Putamen (tissue), 1 donor: Measurements from ENCODE around the gene SERPINF2.
"Not testable (repeated sequence)": the region's sequence is repeated elsewhere in the genome, so short reads cannot be mapped to it uniquely, and the experiment has no call there.

Experiments
- DNase-seq: peaks from one replicate; pipeline ENCODE4 v3.0.0-alpha.2; 2016; ENCODE audit warnings: low spot score

The SERPINF2 gene

DNA sequence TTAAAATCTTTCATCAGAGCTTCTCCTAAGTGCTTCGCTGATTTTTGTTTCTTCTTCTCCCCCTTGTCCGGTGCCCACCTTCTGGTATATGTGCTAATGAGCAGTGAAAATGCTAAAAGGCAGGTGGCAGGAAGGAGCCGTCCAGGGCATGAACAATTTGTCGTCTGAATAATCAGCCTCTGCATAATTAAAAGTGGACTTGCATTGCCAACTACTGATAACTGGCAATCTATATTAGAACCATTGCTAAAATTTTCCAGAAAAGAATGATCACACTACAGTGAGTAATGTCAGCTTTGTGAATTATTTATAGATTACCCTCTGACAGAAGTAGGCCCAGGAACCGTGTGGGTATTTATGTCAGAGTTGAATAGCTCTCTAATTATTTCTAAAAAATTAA lies 47.3 kb downstream of the SERPINF2 start:
- DNase-seq = no peak

DNA sequence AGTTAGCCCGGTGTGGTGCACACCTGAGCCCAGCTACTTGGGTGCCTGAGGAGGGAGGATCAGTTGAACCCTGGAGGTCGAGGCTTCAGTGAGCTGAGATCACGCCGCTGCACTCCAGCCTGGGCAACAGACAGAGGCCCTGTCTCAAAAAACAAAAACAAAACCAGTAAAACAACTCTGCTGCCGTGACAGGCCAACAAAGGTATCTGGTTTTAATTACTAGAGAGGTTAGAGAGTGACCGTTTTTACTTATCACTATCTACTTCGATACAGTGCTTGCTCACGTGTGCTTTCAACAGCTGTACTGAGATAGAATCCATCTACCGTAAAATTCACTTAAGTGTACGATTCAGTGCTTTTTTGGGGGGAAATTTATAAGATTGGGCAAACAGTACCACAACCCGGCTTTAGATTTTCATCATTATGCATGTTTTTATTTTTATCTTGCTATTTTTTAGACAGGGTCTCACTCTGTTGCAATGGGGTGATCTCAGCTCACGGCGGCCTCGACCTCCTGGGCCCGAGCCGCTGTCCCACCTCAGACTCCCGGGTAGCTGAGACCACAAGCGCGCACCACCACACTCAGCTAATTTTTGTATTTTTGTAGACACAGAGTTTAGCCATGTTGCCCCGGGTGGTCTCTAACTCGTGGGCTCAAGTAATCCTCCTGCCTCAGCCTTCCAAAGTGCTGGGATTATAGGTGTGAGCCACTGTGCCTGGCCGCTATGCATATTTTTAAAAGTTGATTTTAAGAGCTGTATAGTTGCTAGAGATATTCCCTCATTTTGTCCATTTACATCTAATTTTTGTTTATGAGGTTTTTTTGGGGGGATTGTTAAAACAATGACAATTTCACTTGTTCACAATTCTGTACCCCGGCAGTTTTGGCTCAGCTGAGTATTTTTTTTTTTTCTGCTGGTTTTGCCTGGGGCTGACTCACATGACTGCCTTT lies 50.1 kb downstream of the SERPINF2 start:
- DNase-seq = no peak

DNA sequence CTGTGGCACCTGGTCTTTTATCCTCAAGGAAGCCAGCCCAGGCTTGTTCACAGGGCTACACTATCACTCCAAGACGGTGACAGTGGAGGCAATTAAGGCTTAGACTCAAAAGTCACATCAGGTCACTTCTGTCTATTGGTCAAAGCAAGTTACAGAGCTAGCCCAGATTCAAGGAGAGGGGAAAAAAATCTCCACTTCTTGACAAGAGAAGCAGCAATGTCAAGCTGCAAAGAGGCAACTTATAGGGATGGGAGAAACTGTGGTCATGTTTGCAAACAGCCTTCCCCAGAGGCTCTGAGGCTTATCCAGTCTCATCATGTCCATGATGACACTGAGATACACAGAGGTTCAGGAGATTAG lies 50.8 kb downstream of the SERPINF2 start:
- DNase-seq = no peak

DNA sequence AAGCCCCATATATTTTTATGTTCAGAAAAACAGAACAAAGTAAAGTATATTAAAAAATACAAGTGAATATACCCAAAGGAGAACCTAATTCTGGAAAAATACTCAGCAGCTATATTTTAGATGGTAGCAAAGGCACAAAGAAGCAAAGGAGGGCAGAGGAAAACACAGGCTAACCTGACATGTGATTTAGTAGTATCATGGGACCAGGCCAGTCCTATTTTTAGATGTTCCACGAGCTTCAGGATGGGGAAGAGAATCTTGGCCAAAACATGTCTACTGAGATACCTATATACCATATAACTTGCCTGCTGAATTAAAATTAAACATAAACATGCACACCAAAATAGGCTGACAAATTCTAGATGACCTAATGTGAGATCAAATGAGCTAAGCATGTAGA lies 54.1 kb downstream of the SERPINF2 start:
- no peak for DNase-seq

DNA sequence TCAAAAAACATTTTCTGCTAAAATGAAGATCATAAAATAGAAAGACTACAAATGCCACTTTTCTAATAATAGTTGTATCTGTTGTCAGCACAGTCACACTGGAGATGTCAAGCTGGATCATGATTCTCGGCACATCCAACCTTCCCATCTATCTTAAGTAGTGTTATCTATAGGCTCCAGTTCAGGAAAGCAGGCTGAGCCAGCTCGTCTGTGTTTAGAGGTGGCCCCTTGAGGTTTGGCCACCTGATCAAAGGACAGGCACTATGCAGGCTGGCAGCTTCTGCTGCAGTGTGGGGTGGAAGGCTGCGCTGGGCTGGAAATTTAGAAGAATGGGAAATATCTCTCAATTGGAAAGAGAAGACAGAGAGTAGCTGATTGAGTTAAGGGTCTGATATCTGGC lies 54.7 kb downstream of the SERPINF2 start:
- no peak for DNase-seq

DNA sequence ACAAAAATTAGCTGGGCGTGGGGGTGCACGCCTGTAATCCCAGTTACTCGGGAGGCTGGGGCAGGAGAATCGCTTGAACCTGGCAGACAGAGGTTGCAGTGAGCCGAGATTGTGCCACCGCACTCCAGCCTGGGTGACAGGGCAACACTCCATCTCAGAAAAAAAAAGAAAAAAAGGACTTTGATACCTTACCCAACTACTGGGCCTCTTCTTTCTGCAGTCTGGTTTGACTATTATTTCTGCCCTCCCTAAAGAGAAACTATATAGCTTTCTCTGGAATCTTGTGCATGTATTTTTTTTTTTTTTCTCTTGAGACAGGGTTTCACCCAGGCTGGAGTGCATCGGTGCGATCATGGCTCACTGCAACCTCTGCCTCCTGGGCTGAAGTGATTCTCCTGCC lies 55.2 kb downstream of the SERPINF2 start:
- not testable (repeated sequence) for DNase-seq

DNA sequence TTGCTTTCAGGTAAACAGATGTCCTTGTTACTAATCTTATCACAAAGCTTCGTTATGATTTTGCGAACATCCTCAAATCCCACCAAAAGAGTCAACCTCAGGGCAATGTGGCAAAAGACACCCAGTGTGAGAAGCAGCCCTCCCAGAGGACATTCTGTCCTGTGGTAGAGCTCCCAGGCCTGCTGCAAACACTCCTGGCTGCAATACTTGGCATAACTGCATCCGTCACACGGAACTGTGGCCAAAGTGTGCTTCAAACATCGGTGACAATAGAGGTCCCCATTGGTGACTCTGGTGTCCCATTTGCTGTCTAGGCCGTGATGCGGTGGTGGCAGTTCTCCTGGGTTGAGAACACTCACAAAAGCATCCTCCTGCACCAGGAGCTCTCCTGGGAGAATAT lies 57.6 kb downstream of the SERPINF2 start:
- DNase-seq = no peak

DNA sequence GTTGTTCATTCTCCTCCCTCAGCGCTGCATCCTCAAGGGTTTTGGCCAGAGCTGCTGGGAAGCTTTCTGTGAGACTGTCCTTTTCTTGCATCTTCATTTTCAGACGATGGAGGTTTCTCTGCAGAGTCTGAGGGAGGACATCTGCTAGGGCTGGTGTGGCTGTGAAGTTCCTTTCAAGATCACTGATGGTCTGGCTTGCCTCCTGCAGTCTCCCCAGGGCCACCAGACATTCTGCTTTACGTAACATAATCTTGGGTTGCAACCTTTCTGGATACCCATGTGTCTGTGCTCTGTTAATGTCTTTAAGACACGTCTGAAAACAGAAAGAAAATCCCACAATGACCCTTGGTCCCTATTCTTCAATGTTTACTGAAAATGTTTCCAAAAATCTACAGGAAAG lies 58.0 kb downstream of the SERPINF2 start:
- DNase-seq = no peak

DNA sequence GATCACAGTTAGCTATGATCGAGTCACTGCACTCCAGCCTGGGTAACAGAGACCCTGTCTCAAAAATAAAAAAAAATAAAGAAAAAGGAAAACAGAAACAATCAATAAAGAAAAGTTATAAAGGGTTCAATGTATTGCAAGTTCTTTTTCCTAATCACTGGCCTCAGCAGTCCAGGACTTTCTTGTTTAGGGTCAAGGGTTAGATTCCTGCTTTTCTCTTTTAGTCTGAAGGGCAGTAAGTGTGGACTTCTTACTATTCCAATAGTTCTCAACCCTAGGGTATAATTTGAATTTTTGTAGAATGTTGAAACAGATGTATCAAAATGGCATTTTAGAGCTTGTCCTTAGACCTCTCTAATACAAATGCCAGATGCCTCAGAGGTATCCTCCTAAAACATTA lies 59.8 kb downstream of the SERPINF2 start:
- no peak for DNase-seq

DNA sequence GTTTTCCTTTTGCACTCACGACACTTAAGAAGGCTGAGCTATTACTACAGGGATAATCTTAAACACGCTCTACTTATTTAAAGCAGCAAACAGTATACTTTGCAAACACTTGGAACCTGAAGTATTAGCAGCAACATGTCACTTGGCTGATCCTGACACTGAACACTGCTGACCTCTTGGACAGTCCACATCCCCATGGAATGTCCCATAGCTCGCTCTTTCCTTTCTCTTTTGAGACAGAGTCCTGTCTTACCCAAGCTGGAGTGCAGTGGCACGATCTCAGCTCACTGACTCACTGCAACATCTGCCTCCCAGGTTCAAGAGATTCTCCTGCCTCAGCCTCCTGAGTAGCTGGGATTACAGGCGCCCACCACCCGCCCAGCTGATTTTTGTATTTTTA lies 60.6 kb downstream of the SERPINF2 start:
- DNase-seq = no peak
